ENCODE results near the gene SLC35F4. TPM values are rescaled to one million over a fixed set of nuclear protein-coding genes. Genes with fewer than 3 reads are reported as not detected.

SLC35F4 gene
- total and polyA plus RNA-seq, 12 donors: 0.22 TPM; not detected in 11

- H3K4me3 ChIP-seq: no peak overlapping the region
- no peak overlapping the region for H3K27ac ChIP-seq
- no peak for TF ChIP-seq POLR2A (IDR thresholded peaks at IDR 0.05)
- no peak for TF ChIP-seq CTCF (IDR thresholded peaks at IDR 0.05)
- WGBS, 4 donors: 78 to 92% (median 86%) methylated on average over 3 of the region's 3 CpGs
- no peaks in the 10 kb centered on the region for H3K36me3 ChIP-seq (replicated peaks in 1 of 2)
- H3K27me3 ChIP-seq: no peaks in the 10 kb centered on the region
- H3K9me3 ChIP-seq (replicated peaks in 1 of 3): no peaks in the 10 kb centered on the region
- DNase-seq: no peak
- intact Hi-C loops (cut with DNase I): no loop called here
- H3K4me1 ChIP-seq (replicated peaks in 1 of 2): no peaks in the 10 kb centered on the region
Measured at GRCh38 chr14:57573173-57573572, 292.7 kb downstream of the SLC35F4 start.

GRCh38 chr14:57568554-57568953 is 297.3 kb downstream of the SLC35F4 start:
- Histone ChIP-seq H3K9me3 (replicated peaks in 1 of 3) (no peaks in the 10 kb centered on the region), H3K27me3 (no peaks in the 10 kb centered on the region), H3K36me3 (replicated peaks in 1 of 2) (no peaks in the 10 kb centered on the region), H3K27ac (no peak overlapping the region), H3K4me1 (replicated peaks in 1 of 2) (no peaks in the 10 kb centered on the region), H3K4me3 (no peak overlapping the region)
- WGBS, 4 donors: 57 to 79% (median 72%) methylated on average over 4 of the region's 4 CpGs
- DNase-seq: no peak
- intact Hi-C loops (cut with DNase I): no loop called here
- TF ChIP-seq POLR2A (IDR thresholded peaks at IDR 0.05): no peak
- no peak for TF ChIP-seq CTCF (IDR thresholded peaks at IDR 0.05)

- DNase-seq: no peak
- 82 to 86% (median 83%) methylated on average over 2 of the region's 2 CpGs for WGBS, 4 donors
- Histone ChIP-seq H3K36me3 (replicated peaks in 1 of 2) (no peaks in the 10 kb centered on the region), H3K4me1 (replicated peaks in 1 of 2) (no peaks in the 10 kb centered on the region), H3K27me3 (no peaks in the 10 kb centered on the region), H3K9me3 (replicated peaks in 1 of 3) (no peaks in the 10 kb centered on the region), H3K4me3 (no peak overlapping the region), H3K27ac (no peak overlapping the region)
- intact Hi-C loops (cut with DNase I): no loop called here
- no peak for TF ChIP-seq POLR2A (IDR thresholded peaks at IDR 0.05)
- no peak for TF ChIP-seq CTCF (IDR thresholded peaks at IDR 0.05)
Measured at GRCh38 chr14:57567220-57567619, 298.7 kb downstream of the SLC35F4 start.

- 77 to 93% (median 87%) methylated on average over 3 of the region's 3 CpGs for WGBS, 4 donors
- TF ChIP-seq POLR2A (IDR thresholded peaks at IDR 0.05): no peak
- TF ChIP-seq CTCF (IDR thresholded peaks at IDR 0.05): no peak
- DNase-seq: no peak
- H3K9me3 ChIP-seq (replicated peaks in 1 of 3): no peaks in the 10 kb centered on the region
- intact Hi-C loops (cut with DNase I): no loop called here
- no peaks in the 10 kb centered on the region for H3K4me1 ChIP-seq (replicated peaks in 1 of 2)
- no peaks in the 10 kb centered on the region for H3K27me3 ChIP-seq
- H3K4me3 ChIP-seq: no peak overlapping the region
- H3K36me3 ChIP-seq (replicated peaks in 1 of 2): no peaks in the 10 kb centered on the region
- H3K27ac ChIP-seq: no peak overlapping the region
Measured at GRCh38 chr14:57560681-57561080, 305.2 kb downstream of the SLC35F4 start.

Measured in adrenal gland (tissue), 12 donors.